Ammon's horn (tissue), 1 donor: Measurements from ENCODE around the gene DND1.
"Not testable (repeated sequence)": the region's sequence is repeated elsewhere in the genome, so short reads cannot be mapped to it uniquely, and the experiment has no call there.

ENCODE experiments used
- DNase-seq: peaks from one replicate; pipeline ENCODE4 v3.0.0-alpha.2; 2016; ENCODE audit warnings: low spot score

The DND1 gene

GRCh38 chr5:140631036-140631417, 42.3 kb downstream of the DND1 start:
- peak; percentile 38 for DNase-seq

DNA sequence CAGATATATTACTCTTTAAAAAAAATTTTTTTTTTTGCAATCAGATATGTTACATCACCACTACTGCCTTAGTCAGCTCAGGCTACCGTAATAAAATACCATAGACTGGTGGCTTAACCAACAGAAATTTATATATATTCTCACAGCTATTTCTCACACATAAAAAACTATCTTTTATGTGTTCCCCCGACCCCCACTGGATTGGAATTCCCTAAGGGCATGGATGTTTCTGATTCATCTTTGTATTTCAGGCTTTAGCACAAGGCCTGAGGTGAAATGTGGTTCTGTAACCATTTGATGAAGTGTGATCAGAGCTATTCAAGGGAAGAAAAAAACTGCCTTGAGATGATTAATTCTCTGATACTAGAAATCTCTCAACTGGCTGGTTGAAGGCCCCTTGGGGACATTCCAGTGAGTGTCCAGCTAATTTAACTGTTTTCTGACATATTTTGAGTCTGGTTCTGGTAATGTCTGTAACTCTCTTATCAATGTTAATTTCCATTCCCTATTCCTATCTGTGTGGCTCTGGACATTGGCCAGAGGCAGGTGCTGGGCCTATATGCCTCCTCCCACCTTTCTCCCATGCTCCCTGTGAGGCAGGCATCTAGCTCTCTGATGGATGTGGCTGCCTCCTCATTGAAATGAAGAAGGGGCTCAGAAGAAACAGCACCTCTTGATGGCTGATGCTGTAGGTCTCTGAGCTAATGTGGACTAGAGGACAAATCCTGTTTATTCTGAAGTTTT, 42.9 kb downstream of the DND1 start:
- no peak for DNase-seq

DNA sequence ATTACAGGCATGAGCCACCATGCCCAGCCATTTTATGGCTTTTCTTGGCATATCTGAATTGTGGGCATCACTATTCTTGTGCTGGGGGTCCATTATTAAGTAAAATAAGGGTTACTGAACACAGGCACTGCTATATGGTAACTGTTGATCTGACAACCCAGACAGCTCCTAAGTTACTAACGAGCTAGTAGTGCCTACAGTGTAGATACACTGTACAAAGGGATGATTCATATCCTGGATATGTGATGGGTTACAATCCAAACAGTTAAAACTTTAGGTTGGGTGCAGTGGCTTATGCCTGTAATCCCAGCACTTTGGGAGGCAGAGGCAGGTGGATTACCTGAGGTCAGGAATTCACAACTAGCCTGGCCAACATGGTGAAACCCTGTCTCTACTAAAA, 44.7 kb downstream of the DND1 start:
- DNase-seq = no peak

- DNase-seq = no peak
These were observed 45.4 kb downstream of the DND1 start for GRCh38 chr5:140627972-140628371.

- DNase-seq = not testable (repeated sequence)
These were observed 48.5 kb downstream of the DND1 start for GRCh38 chr5:140624886-140625285.

DNA sequence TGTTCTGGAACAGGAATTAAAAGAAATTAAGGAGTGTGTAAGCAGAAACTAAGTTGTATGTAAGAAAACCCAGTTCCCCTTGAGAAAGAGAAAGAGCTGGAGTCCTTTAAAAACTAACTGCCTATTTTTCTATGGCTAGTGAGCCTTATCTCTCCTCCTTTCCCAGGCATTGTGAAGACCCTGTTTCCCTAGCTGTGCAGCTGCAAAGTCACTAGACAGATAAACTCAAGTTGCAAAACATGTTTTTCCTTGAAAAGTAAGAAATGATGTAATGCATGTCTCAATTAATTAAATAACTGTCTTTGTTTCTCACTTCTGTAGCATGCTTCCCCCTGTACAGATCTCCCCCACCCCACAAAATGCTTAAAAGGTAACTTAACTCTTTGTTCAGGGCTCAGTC, 50.3 kb downstream of the DND1 start:
- not testable (repeated sequence) for DNase-seq

- no peak for DNase-seq
These were observed 51.1 kb downstream of the DND1 start for GRCh38 chr5:140622301-140622700.
